Large intestine (tissue), 3 donors: ENCODE results near the gene TMEM30A. TPM values are rescaled to one million over a fixed set of nuclear protein-coding genes. Genes with fewer than 3 reads are reported as not detected.

Source experiments
- DNase-seq, 2 donors: peaks; one replicate each; pipeline versions ENCODE4 v3.0.0 to v3.0.0-alpha.2; 2013
- H3K27ac ChIP-seq: one replicate; pipeline ENCODE4 v1.5.1; 2013; ENCODE audit warnings: low read length
- H3K27me3 ChIP-seq: 2 replicates; pipeline ENCODE4 v1.6.1; 2013; ENCODE audit warnings: low read length; ENCODE audit not compliant: control insufficient read depth, insufficient read depth
- H3K36me3 ChIP-seq: 2 replicates; pipeline ENCODE4 v1.6.1; 2013; ENCODE audit warnings: low read length; ENCODE audit not compliant: control insufficient read depth, insufficient read depth
- H3K4me1 ChIP-seq: one replicate; pipeline ENCODE4 v1.6.1; 2013; ENCODE audit warnings: low read length; ENCODE audit not compliant: control insufficient read depth, insufficient read depth
- H3K4me3 ChIP-seq: one replicate; pipeline ENCODE4 v1.5.1; 2013; ENCODE audit warnings: low read length
- H3K9me3 ChIP-seq: one replicate; pipeline ENCODE4 v1.6.1; 2013; ENCODE audit warnings: mild to moderate bottlenecking, low read depth, low read length, moderate library complexity; ENCODE audit not compliant: control insufficient read depth
- WGBS: methylation state at CpG from one replicate; pipeline ENCODE4 v1.1.5; 2013; ENCODE audit warnings: low lambda C conversion rate; ENCODE audit not compliant: insufficient coverage; 5-methylcytosine and 5-hydroxymethylcytosine counted together
- polyA plus RNA-seq: library from polyadenylated mRNA; unstranded; fragments of 120-200 nt; gene quantifications from one replicate; pipeline ENCODE4 v1.2.1, GENCODE V29; 2013

The TMEM30A gene
- polyA plus RNA-seq, 1 donor = 75.2 TPM

DNA sequence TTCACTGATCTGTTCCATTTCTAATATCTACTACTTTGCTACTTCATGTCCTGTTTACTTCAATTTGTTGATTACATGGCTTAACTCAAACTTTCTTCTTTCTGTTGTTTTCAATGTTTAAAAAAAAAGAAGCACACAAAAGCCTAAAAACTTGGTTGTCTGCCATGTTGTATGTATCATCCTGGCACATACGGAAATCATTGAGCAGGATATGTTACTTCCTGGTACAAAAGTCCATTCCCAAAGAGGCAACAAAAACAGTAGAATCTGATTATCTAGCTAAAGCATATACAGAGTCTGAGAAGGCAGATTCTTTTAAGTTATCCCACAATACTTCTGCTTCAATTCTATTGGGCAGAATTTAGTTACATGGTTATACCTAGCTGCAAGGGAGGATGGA, 64.2 kb downstream of the TMEM30A start:
- Histone ChIP-seq H3K4me1 (no peaks in the 10 kb centered on the region), H3K9me3 (no peaks in the 10 kb centered on the region), H3K27me3 (peaks cover 5% of the 10 kb centered on the region), H3K4me3 (no peak overlapping the region), H3K27ac (no peak overlapping the region), H3K36me3 (no peaks in the 10 kb centered on the region)
- WGBS = no CpG with 5 or more reads among the region's 1 CpG
- peak in 1 of 2 donors; percentile 23 for DNase-seq

DNA sequence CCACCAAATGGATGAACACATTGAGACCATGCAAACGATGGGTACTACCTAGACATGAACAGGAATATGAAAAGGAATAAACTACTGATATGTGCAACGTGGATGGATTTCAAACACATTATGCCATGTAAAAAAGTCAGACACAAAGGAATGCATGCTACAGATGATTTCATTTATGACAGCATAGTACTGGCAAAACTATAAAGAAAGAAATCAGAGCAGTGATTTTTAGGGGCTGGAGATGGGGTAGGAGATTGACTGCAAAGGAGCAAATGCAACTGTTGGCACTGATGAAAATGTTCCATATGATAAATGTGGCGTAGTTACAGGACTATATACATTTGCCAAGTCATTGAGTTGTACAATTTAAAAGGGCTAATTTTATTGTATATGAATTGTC, 65.3 kb downstream of the TMEM30A start:
- DNase-seq = no peak
- no peak overlapping the region for H3K27ac ChIP-seq
- no peaks in the 10 kb centered on the region for H3K36me3 ChIP-seq
- 80% methylated on average over 2 of the region's 3 CpGs for WGBS
- H3K4me3 ChIP-seq = no peak overlapping the region
- peaks cover 5% of the 10 kb centered on the region for H3K27me3 ChIP-seq
- no peaks in the 10 kb centered on the region for H3K4me1 ChIP-seq
- no peaks in the 10 kb centered on the region for H3K9me3 ChIP-seq

DNA sequence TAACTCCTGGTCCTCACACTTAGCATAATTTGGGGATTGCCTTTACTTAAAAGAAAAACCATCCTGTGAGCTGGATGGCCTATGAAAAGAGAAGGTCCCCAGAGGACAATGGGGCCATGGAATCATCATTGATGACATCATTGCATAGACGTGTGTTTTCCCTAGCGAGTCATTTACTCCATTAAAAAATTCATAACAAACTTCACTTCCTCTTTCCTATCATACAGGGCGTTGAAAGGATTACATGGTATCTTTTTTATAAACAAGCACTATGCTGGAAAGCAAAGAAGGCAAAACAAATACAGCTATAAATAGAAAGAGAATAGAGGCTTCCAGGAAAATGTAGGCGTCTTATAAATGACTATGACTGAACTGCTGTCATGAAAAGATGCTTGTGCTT, 67.4 kb downstream of the TMEM30A start:
- H3K4me1 ChIP-seq = peaks cover 4% of the 10 kb centered on the region
- H3K27ac ChIP-seq = no peak overlapping the region
- no peak overlapping the region for H3K4me3 ChIP-seq
- no peaks in the 10 kb centered on the region for H3K36me3 ChIP-seq
- DNase-seq = peak in 1 of 2 donors; percentile 24
- no peaks in the 10 kb centered on the region for H3K9me3 ChIP-seq
- 67% methylated on average over 3 of the region's 4 CpGs for WGBS
- H3K27me3 ChIP-seq = peaks cover 5% of the 10 kb centered on the region

DNA sequence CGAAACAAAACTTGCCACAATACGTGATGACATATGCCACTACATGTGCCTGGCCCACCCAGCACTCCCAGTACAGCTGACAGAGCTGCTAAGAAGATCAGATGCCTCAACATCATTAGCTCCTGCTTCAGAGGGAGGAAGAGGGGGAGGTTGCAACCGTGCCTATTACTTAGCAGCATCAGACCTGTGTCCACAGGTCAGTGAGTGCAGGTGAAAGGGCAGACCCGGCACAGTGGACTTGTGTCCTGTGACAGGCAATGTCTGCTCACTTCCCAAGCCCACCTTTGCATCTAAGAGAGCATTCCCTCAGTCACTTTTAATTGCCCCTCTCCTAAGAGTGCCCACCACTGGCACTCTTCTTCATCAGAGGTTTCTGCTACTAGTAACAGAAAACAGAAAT, 69.3 kb downstream of the TMEM30A start:
- no peak overlapping the region for H3K4me3 ChIP-seq
- no peaks in the 10 kb centered on the region for H3K36me3 ChIP-seq
- peaks cover 5% of the 10 kb centered on the region for H3K27me3 ChIP-seq
- no peaks in the 10 kb centered on the region for H3K9me3 ChIP-seq
- DNase-seq = no peak
- peaks cover 12% of the 10 kb centered on the region for H3K4me1 ChIP-seq
- no CpG with 5 or more reads among the region's 4 CpGs for WGBS
- no peak overlapping the region for H3K27ac ChIP-seq

DNA sequence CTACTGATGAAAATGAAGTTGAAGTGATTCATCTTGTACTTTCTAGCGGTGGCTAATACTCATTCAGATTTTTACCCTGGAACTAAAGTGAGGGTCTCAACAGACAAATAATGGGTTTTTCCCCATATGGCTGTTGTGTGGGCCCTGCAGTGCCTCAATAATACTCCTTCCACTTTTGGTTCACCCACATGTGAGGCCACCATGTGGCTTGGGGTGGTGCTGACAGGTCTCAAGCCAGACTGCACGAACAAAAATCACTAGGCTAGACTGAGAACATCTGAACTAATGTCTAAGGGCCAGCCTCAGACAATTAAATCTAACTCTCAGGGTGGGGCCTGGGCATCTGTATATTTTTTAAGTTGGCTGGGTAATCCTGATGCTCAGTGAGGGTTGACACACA, 70.9 kb downstream of the TMEM30A start:
- peaks cover 14% of the 10 kb centered on the region for H3K4me1 ChIP-seq
- no peak overlapping the region for H3K4me3 ChIP-seq
- H3K36me3 ChIP-seq = no peaks in the 10 kb centered on the region
- DNase-seq = no peak
- no CpG with 5 or more reads among the region's 2 CpGs for WGBS
- no peaks in the 10 kb centered on the region for H3K9me3 ChIP-seq
- no peak overlapping the region for H3K27ac ChIP-seq
- H3K27me3 ChIP-seq = peaks cover 6% of the 10 kb centered on the region

DNA sequence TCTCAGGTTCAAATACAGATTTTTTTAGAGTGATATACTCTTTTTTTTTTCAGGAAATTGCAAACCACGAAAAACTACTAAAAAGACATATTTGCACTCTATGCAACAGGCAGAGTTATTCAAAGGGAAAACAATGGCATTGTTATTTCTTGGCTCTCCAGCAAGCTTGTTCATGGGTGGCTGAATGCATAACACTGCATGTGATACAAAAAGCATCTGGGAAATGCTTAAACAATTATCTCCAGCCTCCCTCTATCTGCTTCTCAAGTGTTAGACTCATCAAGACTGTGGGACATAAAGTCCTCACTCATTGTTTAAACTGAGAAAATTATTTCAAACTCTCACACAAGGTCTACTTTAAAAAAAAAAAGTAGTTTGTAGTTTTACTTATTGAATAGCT, 71.5 kb downstream of the TMEM30A start:
- Histone ChIP-seq H3K36me3 (no peaks in the 10 kb centered on the region), H3K27me3 (peaks cover 12% of the 10 kb centered on the region), H3K27ac (peak overlapping the region; percentile 71), H3K4me3 (no peak overlapping the region), H3K9me3 (no peaks in the 10 kb centered on the region), H3K4me1 (peaks cover 19% of the 10 kb centered on the region)
- no CpG with 5 or more reads among the region's 1 CpG for WGBS
- no peak for DNase-seq

DNA sequence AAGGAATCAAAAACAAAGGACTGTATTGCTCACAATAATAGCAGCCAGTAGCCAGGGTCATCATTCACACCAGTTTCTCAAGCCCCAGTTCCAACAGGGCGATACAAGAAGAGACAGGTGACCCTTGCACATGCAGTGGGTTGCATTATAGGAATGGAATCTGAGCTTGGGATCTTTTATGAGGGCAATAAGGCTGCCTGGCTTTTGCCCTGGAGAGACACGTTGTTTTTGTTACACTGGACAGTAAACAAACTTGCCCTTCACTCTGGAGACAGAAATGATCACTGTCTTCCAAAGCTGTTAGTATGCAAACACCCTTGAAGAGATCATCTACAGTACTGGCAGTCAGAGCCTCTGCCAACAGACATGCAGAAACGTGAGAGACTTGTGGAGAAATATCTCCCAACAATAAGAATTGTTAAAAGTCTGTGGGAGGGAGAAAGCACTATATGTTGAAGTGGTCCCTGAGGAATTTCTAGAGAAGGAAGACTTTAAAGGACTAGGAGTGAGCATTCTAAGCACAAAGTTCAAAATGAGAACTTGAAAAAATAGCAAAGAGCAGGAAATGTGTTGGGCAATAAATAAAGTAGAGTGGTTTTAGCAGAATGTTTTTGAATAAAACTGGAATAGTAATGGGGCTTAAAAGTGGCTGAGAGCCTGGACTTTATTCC, 72.5 kb downstream of the TMEM30A start:
- Histone ChIP-seq H3K4me3 (no peak overlapping the region), H3K27me3 (peaks cover 20% of the 10 kb centered on the region), H3K27ac (peak overlapping the region; percentile 71), H3K36me3 (no peaks in the 10 kb centered on the region), H3K4me1 (peaks cover 24% of the 10 kb centered on the region), H3K9me3 (peaks cover 4% of the 10 kb centered on the region)
- WGBS = no CpG with 5 or more reads among the region's 3 CpGs
- DNase-seq = peak; percentile 77 to 88

DNA sequence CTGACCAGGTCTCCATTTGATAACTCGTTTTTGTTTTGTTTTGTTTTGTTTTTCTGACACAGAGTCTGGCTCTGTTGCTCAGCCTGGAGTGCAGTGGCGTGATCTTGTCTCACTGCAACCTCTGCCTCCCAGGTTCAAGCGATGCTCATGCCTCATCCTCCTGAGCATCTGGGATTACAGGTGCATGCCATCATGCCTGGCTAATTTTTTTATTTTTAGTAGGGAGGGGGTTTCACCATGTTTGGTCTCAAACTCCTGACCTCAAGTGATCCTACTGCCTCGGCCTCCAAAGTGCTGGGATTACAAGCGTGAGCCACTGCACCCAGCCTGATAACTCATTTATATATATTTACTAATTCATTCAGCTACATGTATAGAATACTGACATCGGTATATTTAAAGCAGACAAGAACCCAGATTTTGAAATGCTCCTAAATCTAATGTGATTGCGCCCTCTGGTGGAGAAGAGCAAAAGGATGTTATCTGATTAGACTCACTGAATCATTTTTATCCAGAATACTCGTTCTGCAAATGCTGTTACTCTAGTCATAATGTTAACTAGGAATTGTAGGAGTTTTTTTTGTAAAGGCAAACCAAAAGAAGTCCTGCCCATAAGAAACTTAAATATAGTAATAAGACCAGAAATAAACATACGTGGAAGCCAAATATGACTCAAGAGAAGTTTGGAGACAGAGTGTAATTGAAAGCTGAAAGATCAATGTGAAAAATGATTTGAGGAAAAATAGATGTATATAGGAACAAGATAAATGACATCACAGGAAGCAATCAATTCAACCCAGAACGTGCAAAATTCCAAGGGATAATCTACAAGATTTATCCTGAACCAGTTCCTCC, 73.5 kb downstream of the TMEM30A start:
- Histone ChIP-seq H3K27me3 (peaks cover 28% of the 10 kb centered on the region), H3K4me3 (no peak overlapping the region), H3K27ac (peak overlapping the region; percentile 71), H3K36me3 (no peaks in the 10 kb centered on the region), H3K9me3 (peaks cover 4% of the 10 kb centered on the region), H3K4me1 (peaks cover 30% of the 10 kb centered on the region)
- peak in 1 of 2 donors; percentile 43 for DNase-seq
- 37% methylated on average over 3 of the region's 10 CpGs for WGBS

DNA sequence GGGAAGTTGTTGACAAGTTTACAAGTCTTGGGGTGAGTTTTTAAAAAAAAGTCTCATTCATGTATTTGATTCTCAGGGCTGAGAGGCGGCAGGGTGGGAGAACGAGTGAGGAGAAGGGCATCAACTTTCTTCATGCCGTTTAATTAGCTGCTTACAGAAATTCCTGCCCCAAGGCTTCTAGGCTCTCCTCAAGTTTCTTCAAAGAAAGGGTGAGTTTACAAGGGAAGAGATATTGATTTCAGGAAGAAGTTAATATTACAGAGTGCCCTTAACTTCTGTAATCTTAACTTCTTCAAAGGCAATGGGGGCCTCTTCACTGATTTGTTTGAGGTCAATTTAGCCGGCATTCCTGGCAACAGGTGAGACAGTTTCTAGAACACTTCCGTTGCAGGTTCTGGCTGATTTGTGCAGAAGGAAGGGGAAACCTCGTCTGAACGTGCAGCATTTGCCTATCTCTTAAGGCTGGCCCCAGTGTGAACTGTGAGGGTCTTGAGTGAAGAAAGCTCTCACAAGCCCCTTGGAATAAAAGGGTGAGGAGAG, 75.3 kb downstream of the TMEM30A start:
- peaks cover 38% of the 10 kb centered on the region for H3K4me1 ChIP-seq
- no CpG with 5 or more reads among the region's 7 CpGs for WGBS
- no peak overlapping the region for H3K27ac ChIP-seq

DNA sequence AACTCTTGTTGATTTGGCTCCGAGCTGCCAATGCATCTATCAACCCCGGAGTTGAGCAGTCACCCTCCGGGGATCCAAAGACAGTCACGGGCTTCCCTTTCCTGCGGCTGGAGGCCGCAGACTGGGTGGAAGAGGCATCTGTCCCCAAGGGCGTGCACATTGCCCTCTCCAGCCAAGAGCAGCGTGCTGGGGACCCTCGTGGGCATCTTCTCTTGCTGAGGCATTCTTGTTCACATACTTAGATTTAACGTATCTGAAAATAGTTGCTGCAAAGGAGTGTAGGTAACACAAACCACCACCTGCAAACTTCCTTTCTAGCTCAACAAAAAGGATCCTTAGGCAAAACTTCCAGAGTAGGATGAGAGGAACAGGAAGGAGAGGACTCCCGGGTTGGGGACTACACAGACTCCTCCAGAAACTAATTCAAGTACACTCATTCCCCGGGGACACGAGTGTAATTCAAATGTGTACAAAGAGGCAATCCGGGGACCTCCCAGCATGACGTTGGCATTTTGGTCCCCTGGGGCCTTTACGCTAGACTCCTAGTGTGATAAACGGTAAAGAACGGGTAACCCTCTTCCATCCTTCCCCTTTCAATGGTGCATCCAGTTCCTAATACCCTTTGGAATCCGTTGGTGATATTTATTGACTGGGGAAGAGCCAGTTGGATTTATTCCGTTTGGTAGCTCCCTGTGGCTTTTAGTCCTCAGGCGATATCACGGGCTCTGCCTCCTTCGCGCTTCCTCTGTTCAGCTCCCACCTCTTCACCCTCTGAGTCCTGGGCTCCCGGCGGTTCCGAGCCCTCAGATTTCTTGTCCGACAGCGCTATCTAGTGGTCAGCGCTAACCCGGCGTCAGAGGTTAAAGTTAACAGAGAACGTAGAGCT, 76.1 kb downstream of the TMEM30A start:
- peak; percentile 72 to 77 for DNase-seq
- Histone ChIP-seq H3K4me1 (peaks cover 38% of the 10 kb centered on the region), H3K27ac (peak overlapping the region; percentile 48), H3K27me3 (peaks cover 53% of the 10 kb centered on the region), H3K36me3 (no peaks in the 10 kb centered on the region), H3K4me3 (no peak overlapping the region), H3K9me3 (peaks cover 7% of the 10 kb centered on the region)
- WGBS = 10% methylated on average over 2 of the region's 33 CpGs

More for the DNA sequence above, 75.3 kb downstream of the TMEM30A start:
- H3K27me3 ChIP-seq = peaks cover 46% of the 10 kb centered on the region
- no peak for DNase-seq
- H3K4me3 ChIP-seq = no peak overlapping the region
- peaks cover 7% of the 10 kb centered on the region for H3K9me3 ChIP-seq
- H3K36me3 ChIP-seq = no peaks in the 10 kb centered on the region
